22Rv1 (cell line): ENCODE measurements around the gene TOR4A.

Source experiments
- CTCF ChIP-seq: fragments of 450-650 bp; IDR thresholded peaks from 2 replicates; pipeline ENCODE4 v1.5.1; 2017; ENCODE audit warnings: mild to moderate bottlenecking
- ZFX ChIP-seq: fragments of 450-650 bp; IDR thresholded peaks from 2 replicates; pipeline ENCODE4 v1.6.1; 2017; ENCODE audit warnings: antibody characterized with exemption, borderline replicate concordance

GRCh38 chr9:137266162-137266527 lies 11.4 kb upstream of the TOR4A start:
- no peak for TF ChIP-seq CTCF
- no peak for TF ChIP-seq ZFX
